Iris pigment epithelial cell (primary cell): Measurements from ENCODE around the gene MAP3K1.
"Not testable (repeated sequence)": the region's sequence is repeated elsewhere in the genome, so short reads cannot be mapped to it uniquely, and the experiment has no call there.

ENCODE experiments used
- DNase-seq: peaks from one replicate; pipeline ENCODE4 v3.0.0-alpha.2; 2011; ENCODE audit warnings: low read depth

The MAP3K1 gene

DNA sequence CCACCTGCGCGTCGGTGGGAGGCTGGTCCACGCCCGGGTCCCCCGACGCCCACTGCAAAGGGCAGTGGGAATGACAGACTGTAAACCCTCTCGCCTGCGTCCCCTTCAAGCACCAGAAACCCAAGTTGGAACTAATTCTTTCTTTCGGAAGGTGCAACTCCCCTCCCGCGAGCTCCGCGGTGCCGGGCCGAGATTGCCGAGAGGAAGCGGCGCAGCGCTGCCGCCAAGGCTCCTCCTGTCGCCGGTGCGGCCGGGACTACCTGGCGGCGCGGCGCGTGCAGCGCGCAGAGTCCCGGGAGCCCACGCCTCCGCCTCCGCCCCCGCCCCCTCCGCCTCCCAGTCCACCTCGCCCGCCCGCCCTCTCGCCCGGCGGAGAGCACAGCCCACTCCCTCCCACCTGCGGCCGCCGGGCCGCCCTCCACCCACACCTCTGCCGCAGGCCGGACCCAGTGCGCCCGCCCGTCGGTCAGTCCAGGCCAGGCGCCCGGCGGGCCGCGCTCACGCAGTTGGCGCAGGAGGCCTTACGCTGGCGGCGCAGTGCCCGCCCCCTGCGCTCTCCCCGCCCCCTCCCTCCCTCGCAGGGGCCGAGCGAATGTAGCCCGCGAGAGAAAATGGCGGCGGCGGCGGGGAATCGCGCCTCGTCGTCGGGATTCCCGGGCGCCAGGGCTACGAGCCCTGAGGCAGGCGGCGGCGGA is at the start of gene MAP3K1:
Gene MAP3K1 (plus strand): TSS at position 587 of the 695 bp plus-strand sequence. CDS start 25 bp downstream, at position 612.
- peak; percentile 59 for DNase-seq

DNA sequence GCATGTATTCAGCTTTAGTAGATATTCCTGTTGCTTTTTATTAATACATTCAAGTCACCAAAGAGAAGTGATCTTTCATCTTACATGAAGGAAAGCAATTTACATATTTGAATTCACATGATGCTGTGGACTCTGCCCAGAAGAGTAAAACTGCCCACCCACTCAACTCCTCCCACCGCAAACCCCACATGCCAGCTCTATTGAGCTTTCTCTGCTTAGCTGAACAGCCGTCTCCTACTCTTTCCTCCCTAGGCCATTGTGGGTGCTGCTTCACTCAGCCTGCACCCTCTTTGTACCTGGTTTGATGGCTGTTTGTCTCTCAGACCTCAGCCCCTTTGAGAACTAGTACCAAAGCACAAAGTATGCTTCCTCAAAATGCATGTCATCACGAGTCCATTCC is 48.4 kb upstream of the MAP3K1 start:
- no peak for DNase-seq

DNA sequence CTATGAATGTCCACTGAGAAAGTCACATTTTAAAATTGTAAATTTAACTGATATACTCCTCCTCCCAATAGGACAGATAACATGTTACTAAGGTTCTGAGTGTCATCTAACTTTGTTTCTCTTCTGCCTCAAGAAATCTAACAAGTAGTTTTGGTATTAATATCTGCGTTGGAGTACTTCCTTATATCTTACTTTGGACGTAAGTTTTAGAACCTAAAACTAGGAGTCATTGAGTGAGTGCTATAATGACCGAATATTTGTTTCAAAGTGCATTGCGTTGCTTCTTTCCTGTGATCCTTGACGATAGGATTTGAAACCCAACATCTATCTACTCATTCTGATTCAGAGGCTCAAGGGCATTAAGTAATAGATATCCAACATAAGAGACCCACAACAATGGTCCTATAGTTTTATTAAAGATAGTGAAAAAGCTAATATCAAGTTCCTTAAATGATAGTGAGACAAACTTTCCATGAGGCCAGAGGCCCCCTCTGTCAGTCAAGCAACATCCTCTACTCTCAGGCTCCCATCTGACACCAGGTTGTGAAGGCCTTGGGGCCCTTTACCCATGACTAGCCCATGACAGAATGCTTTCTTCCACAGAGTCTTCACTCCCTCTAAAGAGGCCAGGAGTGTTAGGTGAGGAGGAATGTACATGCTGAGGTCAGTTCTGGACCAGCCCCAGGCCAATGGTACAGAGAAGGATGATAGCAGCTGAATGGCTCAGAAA is 45.3 kb upstream of the MAP3K1 start:
- DNase-seq = no peak

DNA sequence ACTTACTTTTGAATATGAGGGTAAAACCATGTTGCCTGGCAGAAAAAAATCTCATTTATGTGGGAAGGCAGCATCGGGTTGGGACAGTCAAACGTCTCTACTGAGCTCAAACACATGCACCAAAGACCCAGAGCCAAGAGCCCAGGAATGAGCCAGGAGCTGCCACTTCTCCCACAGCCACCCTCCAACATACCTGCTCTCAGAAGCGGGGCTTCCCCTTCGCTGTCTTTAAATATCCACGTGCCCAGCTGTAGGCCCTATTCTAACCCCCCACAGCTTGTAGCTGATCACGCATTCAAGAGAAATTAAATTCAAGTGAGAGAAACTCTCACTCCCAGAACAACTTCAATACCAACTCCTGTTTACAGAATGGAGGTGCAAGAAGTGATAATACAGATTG is 42.6 kb upstream of the MAP3K1 start:
- no peak for DNase-seq

DNA sequence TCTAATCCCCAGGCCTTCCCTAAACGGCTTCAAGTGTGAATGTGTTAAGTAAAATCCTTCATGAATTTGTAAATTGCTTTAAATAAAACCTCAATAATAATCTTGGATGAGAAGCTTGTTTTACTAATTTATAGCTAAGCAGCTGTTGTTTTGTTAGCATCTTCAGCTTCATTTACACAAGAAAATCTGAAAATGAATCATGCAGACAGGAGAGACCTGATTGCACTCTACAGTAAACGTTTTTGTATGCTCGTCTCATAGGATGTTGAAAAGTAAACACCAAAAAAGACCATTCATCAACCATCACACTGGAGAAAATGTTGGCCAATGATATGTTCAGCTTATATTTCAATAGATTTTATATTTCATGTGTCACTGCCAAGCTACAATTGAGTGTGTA is 40.4 kb upstream of the MAP3K1 start:
- DNase-seq = no peak

DNA sequence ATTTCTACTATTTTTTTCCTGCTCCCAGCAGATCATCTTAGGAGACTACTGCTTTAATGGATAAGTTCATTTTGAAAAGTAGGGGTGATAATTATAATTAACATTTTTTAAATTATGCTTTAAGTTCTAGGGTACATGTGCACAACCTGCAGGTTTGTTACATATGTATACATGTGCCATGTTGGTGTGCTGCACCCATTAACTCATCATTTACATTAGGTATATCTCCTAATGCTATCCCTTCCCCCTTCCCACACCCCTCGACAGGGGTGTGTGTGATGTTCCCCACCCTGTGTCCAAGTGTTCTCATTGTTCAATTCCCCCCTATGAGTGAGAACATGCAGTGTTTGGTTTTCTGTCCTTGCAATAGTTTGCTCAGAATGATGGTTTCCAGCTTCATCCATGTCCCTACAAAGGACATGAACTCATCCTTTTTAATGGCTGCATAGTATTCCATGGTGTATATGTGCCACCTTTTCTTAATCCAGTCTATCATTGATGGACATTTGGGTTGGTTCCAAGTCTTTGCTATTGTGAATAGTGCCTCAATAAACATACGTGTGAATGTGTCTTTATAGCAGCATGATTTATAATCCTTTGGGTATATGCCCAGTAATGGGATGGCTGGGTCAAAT is 39.0 kb upstream of the MAP3K1 start:
- not testable (repeated sequence) for DNase-seq

DNA sequence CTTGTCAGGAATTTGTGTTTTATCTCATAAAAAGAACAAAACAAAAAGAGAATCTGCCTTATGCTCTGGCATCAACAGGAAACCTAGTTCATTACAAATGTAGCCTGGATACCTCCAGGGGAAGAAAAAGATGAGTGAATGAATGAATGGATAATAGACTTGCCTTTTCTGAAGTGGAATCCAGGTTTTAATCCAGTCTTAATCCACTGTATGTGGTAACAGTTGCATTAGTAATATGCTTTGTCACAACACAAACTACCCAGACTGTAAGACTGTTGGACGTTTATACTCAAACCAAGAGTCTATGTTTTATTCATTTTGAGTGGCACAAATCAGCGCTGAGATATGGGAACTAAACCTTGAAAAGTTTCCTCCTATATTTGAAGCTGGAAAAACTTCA is 32.1 kb upstream of the MAP3K1 start:
- DNase-seq = peak; percentile 15

DNA sequence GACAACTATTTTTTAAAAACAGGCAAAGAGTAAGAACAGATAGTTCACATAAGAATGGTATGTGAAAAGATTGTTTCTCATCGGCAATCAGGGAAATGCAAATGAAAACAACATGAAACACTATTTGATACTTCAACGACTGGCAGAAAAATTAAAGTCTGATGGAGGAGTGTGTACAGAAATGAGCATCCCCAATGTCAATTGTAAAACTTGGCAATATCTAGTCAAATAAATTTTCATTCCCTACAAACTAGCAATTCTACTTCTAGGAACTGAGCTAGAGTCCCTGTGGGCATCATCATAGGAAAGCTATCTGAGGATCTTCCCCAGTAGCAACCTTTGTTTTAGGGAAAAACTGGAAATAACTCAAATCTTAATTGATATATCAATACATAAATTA is 29.0 kb upstream of the MAP3K1 start:
- DNase-seq = no peak

DNA sequence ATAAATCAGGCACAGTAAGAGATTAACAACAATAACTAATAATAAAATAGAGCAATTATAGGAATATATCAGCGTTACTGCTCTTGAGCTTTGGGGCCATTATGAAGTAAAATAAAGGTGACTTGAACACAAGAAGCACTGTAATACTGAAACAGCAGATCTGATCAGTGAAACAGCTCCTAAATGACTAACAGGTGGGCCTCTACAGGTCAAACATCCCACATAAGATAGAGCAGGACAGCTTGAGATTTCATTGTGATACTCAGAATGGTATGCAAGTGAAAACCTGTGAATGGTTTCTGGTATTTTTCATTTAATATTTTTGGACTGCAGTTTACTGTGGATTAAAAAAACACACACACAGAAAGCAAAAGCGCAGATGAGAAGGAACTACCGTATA is 24.0 kb upstream of the MAP3K1 start:
- no peak for DNase-seq

DNA sequence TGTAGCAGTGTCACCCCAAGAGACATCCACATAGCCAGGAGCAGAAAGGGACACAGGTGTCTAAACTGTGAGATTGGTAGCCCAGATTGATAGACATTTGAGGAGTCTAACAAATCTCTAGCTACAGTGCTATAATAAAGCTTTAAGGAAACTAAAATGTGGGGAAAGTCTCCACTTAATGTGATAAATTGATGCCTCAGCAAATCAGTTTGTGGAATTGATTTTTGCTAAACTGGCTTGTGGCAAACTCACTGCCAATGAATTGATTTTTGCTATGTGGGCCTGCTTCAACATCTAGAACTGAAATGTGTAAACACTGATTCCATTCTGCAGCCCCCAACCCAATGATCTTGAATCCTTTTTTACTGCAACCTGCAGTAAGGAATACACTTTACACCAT is 16.8 kb upstream of the MAP3K1 start:
- no peak for DNase-seq

DNA sequence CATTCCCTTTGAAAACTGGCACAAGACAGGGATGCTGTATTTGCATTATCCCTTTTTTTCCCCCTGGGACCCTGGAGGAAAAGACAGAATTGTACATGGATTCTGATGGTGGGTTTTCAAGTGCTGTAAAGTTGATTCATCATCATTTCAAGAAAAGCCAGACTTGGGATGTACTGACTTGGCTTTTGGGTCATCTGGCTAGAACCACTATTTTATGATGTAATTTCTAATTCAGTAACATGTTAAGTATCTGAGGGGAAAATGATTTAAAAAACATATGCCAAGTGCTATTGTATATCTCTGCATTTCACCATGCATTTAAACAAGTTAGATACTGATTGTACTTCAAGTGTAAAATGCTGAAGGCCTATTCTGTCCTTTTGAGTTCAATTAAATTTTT is 15.2 kb upstream of the MAP3K1 start:
- no peak for DNase-seq

DNA sequence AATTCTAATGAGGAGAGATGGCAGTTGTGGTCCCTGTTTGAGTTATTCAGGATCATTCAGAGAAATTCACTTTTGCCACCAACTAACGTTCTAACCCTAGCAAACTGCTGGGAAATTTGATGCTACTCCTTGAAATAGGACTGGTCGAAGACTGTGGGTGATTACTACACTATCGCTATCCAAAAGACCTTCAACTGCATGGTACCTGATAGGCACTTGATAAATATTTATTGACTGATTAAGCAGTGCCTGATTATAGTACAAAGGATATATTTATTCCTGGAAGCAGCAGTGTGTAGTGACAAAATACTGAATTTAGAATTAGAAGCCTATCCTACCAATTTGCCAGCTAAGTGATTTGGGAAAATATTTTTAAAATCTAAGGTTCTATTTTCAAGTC is 14.1 kb upstream of the MAP3K1 start:
- DNase-seq = no peak

DNA sequence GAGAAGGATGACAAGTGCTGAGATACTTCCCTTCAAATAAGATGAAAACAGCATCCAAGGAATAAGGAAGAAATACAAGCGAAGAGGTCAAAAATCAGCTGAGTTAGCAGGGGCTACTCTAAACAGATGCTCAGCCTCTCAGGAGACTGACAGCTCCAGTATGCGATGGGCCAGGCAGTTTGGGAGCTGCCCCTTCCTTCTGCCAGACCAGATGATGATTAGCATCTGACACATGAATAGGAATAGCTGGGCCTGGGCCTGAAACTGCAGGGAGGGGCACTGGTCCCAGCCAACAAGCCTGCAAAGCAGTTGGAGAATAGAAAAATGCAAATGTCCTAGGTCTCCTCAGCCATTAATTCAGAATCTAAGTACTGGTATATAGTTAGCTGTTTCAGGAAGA is 13.1 kb upstream of the MAP3K1 start:
- DNase-seq = no peak

DNA sequence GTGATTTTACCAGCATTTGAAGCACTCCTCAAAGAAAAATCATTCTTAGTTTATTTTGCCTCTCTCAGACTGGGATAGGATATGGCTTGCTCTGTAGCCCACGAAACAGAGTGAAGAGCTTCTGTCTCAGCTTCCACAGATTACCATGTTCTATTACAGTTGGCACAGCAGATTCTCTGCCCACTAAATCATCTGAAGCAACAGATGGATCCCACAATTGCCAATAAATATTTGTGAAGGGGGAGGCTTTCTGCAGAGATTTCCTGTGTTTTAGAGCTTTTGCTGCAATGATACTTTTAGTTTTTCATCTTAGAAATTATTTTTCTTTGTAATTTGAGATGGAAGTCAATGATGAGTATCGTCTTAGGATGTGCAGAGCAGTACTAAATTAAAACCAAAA is 12.3 kb upstream of the MAP3K1 start:
- no peak for DNase-seq

DNA sequence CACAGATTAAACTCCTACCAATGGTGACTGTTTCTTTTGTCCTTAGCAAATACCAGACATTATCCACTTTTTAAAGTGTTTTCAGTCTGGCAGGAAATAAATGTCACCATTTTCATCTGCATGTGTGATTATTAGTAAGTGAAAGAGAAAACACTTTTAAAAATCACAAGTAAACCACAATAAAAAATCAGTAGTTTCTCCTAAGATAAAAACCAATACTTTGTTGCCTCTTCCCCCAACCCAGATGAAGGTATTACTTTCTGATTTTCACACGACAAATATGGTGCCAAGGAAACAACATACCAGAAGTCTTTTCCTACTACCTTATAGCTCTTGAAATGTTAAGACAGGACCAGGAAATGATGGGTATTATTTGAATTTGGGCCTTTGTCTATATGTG is 11.5 kb upstream of the MAP3K1 start:
- no peak for DNase-seq

DNA sequence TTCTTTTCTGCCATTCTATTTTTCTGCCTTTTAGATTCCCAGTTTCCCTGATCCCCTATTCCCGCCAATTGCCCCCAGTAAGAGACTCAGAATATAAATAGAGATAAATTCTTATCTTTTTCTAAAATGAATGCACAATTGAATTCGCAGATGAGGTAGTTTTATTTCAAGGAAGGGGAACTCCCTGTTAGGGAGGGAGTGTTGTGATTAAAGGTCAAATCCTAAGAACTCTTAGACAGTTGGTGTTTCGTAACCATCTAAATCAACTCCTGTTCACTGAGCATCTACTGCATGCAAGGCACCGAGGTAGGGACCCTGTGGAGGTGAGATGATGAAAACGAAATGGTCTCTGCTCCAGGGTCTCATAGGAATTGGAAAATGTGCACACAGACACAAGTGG is 7.7 kb upstream of the MAP3K1 start:
- no peak for DNase-seq

DNA sequence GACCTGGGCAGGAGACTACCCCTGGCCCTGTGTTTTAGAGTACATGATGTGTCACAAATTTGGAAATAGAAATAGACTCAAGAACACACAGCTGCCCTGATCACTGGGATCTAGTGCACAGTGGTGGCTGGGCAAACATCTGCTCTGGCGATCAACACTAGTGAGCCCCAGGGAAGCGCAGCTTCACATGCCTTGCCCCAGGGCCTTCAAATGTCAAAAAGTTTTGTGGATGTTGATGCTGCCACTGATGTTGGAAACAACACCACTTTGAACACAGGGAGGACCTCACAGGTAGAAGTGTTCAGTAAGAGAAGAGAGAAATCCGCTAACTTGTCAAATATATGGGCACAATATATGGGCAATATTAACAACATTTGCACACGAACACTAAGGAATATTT is 7.1 kb upstream of the MAP3K1 start:
- no peak for DNase-seq

DNA sequence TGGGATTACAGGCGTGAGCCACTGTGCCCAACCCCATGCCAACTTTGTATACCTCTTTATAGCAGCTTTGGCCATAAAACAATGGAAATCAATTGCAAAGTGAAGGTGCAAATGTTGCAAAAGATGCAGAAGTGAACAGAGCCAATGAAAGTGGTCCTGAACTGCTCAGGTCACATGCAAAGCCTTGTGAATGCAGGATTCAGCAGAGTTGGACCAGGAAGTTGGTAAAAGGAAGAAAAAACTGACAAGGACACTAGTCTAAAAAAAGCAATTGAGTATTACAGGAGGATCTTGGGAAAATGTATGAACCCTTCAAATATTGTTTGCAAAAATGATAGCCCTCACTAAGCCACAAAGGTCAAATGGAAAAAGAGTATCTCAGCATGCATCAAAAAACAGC is 4.5 kb upstream of the MAP3K1 start:
- DNase-seq = no peak

DNA sequence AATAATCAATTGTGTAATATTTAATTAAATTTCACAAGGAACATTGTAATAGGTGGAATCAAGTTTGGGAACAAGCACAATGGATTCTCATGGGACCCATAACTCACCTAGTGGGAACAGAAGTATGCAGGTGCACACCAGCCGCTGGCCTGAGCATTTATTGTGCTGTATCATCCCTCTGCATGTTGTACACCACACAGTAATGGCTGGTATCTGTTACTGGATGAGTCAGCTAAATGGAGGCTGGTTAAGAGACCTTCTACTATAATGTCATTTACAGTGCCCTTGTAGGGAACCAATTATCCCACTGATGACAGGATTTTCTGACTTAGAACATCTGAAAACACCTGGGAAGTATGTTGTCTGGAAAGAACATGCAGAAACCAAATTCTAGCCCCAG is 3.2 kb upstream of the MAP3K1 start:
- peak; percentile 42 for DNase-seq

DNA sequence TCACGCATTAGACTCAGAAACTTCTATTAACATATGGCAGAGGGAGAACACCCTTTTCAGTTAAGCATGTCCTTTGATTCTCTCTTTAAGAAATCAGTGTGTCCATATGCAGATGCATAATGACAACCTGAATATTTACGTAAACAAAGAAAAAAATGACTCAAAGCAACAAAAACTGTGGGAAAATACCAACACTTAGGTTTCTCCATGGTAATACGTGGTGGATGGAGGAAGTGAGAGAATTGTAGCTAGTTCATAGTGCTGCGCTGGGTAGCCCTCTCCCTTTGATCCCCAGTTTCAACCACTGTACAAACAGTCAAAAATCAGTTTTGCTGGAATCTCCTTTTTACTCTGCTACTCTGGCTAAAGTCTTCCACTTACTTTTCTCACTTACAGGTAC is 2.0 kb upstream of the MAP3K1 start:
- no peak for DNase-seq

DNA sequence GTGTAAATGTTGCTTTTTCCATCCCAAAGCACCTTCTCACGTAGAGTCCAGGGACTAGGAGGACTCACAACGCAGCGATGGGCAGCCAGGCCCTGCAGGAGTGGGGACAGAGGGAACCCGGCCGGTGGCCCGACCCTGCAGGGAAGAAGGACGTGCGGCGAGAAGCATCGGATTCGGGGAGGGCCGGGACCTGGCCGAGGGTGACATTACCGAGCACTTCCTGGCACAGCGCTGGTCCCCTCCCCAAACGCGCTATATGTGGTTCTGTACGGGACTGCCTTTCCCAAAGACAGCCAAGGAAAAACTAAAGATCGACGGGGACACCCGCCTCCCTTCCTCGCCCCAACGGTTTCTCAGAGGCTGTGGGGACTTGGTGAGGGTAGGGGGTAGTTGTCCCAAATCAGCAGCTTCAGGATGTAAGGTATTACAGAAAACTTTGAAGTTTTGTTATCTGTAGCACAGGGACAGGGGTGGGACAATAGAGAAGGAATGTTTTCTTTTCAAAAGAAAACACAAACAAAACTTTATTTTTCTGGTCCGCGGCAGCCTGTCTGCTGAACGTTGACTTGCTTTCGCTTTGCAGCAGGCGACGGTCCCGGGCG is 887 bp upstream of the MAP3K1 start:
- DNase-seq = no peak

DNA sequence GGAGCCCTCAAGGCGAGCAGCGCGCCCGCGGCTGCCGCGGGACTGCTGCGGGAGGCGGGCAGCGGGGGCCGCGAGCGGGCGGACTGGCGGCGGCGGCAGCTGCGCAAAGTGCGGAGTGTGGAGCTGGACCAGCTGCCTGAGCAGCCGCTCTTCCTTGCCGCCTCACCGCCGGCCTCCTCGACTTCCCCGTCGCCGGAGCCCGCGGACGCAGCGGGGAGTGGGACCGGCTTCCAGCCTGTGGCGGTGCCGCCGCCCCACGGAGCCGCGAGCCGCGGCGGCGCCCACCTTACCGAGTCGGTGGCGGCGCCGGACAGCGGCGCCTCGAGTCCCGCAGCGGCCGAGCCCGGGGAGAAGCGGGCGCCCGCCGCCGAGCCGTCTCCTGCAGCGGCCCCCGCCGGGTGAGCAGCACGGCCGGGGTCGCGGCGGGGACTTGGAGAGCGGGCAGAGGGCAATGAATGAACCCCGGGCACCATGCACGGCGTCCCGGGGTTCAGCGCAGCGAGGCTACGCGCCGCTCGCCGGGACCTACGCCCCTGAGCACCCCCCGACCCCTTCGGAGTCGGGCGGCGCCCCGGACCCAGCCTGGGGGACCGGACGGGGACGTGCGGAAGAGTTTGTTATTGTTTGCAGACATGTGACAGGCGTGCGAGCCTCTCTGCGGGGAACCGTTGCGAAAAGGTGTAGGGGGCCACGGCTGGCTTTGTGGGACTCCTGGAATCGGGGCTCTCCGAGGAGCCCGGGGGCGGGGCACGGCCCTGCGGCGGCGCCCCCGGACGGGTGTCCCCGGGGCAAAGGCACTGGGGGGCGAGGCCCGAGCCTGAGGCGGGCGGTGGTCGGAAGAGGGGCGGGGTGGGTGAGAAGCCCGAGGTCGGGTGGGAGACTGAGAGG is 553 bp downstream of the MAP3K1 start:
- DNase-seq = peak; percentile 48
